Measurements from ENCODE around the gene KRT72. TPM values are rescaled to one million over a fixed set of nuclear protein-coding genes. Genes with fewer than 3 reads are reported as not detected.

Gene KRT72
- total RNA-seq (2022; extraction: Qiagen RNA extraction; ENCODE audit: low read depth) = not detected in 5 replicates

DNA sequence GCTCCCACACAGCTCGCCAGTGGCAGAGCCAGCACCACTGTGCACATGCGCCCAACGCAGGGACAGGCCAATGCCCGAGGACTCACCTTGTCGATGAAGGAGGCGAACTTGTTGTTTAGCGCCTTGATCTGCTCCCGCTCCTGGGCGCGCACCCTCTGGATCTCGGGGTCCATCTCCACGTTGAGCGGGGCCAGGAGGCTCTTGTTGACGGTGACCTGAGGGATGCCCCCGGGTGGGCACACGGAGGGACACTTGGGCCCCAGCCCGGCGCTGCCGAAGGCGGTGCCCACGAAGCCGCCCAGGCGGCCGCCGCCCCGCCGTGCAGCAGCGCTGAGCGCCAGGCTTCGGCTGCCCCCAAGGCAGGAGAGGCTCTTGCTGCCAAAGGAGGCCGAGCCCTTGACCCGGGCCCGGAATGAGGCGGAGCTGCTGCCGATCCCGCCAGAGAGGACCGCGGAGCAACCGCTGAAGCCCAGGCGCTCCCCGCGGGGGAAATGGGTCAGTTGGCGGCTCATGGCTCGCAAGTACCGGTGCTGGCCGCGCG is at the start of gene KRT72:
Gene KRT72, minus strand, starts transcription at position 523 of the 541 bp plus-strand sequence. Its CDS starts 11 bp downstream, at position 512.

GRCh38 chr12:52618216-52618615 is 17.0 kb upstream of the KRT72 start, which contains the start of gene KRT73:
Gene KRT73 (minus strand): TSS chr12:52618559. CDS start chr12:52618524, 35 bp downstream.

GRCh38 chr12:52573743-52574142 is 27.5 kb downstream of the KRT72 start, which contains the start of gene KRT74:
Gene KRT74 (minus strand): TSS chr12:52573843. CDS start chr12:52573777, 66 bp downstream.

DNA sequence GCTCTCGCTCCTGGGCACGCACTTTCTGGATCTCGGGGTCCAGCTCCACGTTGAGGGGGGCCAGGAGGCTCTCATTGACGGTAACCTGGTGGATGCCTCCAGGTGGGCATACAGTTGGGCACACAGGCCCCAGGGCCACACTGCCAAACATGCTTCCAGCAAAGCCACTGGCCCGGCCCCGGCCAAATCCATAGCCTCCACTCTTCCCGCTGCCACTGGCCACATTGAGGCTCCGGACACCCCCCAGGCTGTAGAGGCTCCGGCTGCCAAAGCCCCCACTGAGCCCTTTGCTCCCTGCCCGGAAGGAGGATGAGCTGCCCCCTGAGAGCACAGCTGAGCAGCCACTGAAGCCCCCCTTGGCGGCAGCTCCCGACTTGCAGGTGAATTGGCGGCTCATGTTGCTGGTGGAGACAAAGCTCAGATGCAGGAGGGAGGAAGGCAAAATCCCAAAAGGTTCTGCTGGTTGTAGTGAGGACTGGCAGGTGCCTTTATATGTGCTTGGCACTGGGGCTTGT is 48.5 kb downstream of the KRT72 start, which contains the start of gene KRT71:
Gene KRT71, minus strand, starts transcription at position 465 of the 515 bp plus-strand sequence. Its CDS starts 68 bp downstream, at position 397.

Other genes with a start within 250 kb of the KRT72 start
- gene KRT85, start 234.0 kb downstream of the KRT72 start, total RNA-seq (2022; extraction: Qiagen RNA extraction; ENCODE audit: low read depth) = not detected in 5 replicates
- gene KRT84, start 215.8 kb downstream of the KRT72 start, total RNA-seq (2022; extraction: Qiagen RNA extraction; ENCODE audit: low read depth) = not detected in 5 replicates
- not detected in 5 replicates for gene KRT82, start 195.1 kb downstream of the KRT72 start, total RNA-seq (2022; extraction: Qiagen RNA extraction; ENCODE audit: low read depth)
- gene KRT75, start 167.1 kb downstream of the KRT72 start, total RNA-seq (2022; extraction: Qiagen RNA extraction; ENCODE audit: low read depth) = 0.12 to 0.20 TPM (median 0.16 TPM) in 4 of 5 replicates, not detected in the other
- gene KRT6B, start 149.3 kb downstream of the KRT72 start, total RNA-seq (2022; extraction: Qiagen RNA extraction; ENCODE audit: low read depth) = 0.11 TPM in 1 of 5 replicates, not detected in the others
- not detected in 5 replicates for gene KRT6C, start 127.7 kb downstream of the KRT72 start, total RNA-seq (2022; extraction: Qiagen RNA extraction; ENCODE audit: low read depth)
- gene KRT6A, start 108.2 kb downstream of the KRT72 start, total RNA-seq (2022; extraction: Qiagen RNA extraction; ENCODE audit: low read depth) = 3.0 to 5.6 TPM (median 5.1 TPM) in 5 replicates
- 0.20 to 0.49 TPM (median 0.25 TPM) in 5 replicates for gene KRT5, start 81.1 kb downstream of the KRT72 start, total RNA-seq (2022; extraction: Qiagen RNA extraction; ENCODE audit: low read depth)
- gene KRT71, start 48.3 kb downstream of the KRT72 start, total RNA-seq (2022; extraction: Qiagen RNA extraction; ENCODE audit: low read depth) = not detected in 5 replicates
- gene KRT74, start 27.6 kb downstream of the KRT72 start, total RNA-seq (2022; extraction: Qiagen RNA extraction; ENCODE audit: low read depth) = not detected in 5 replicates
- not detected in 5 replicates for gene KRT73, start 17.1 kb upstream of the KRT72 start, total RNA-seq (2022; extraction: Qiagen RNA extraction; ENCODE audit: low read depth)
- gene KRT2, start 50.7 kb upstream of the KRT72 start, total RNA-seq (2022; extraction: Qiagen RNA extraction; ENCODE audit: low read depth) = not detected in 5 replicates
- gene KRT1, start 78.9 kb upstream of the KRT72 start, total RNA-seq (2022; extraction: Qiagen RNA extraction; ENCODE audit: low read depth) = not detected in 5 replicates
- not detected in 5 replicates for gene KRT77, start 102.1 kb upstream of the KRT72 start, total RNA-seq (2022; extraction: Qiagen RNA extraction; ENCODE audit: low read depth)
- gene KRT76, start 175.9 kb upstream of the KRT72 start, total RNA-seq (2022; extraction: Qiagen RNA extraction; ENCODE audit: low read depth) = not detected in 5 replicates
- 0.09 TPM in 1 of 5 replicates, not detected in the others for gene KRT3, start 194.7 kb upstream of the KRT72 start, total RNA-seq (2022; extraction: Qiagen RNA extraction; ENCODE audit: low read depth)
- 1.7 to 4.0 TPM (median 2.7 TPM) in 5 replicates for gene KRT4, start 212.7 kb upstream of the KRT72 start, total RNA-seq (2022; extraction: Qiagen RNA extraction; ENCODE audit: low read depth)
- gene KRT79, start 232.8 kb upstream of the KRT72 start, total RNA-seq (2022; extraction: Qiagen RNA extraction; ENCODE audit: low read depth) = 0.09 TPM in 1 of 5 replicates, not detected in the others
- 0.24 TPM in 1 of 5 replicates, not detected in the others for gene KRT78, start 247.5 kb upstream of the KRT72 start, total RNA-seq (2022; extraction: Qiagen RNA extraction; ENCODE audit: low read depth)